Parathyroid adenoma (tissue), 2 donors: Measurements from ENCODE around the gene RSRC2.
"Not testable (repeated sequence)": the region's sequence is repeated elsewhere in the genome, so short reads cannot be mapped to it uniquely, and the experiment has no call there.

Source experiments
- H2AFZ ChIP-seq: fragments of 300-600 bp; sonication (generic); one replicate; pipeline ENCODE4 v1.7.0; 2017; ENCODE audit warnings: antibody characterized with exemption, mild to moderate bottlenecking
- H3K27ac ChIP-seq: fragments of 300-600 bp; sonication (generic); one replicate; pipeline ENCODE4 v1.7.0; 2017
- H3K27me3 ChIP-seq: fragments of 300-600 bp; sonication (generic); one replicate; pipeline ENCODE4 v1.7.0; 2017; ENCODE audit warnings: low read length; ENCODE audit not compliant: control insufficient read depth, insufficient read depth
- H3K36me3 ChIP-seq: fragments of 300-600 bp; sonication (generic); one replicate; pipeline ENCODE4 v1.7.0; 2017; ENCODE audit warnings: low read length; ENCODE audit not compliant: control insufficient read depth, insufficient read depth
- H3K4me1 ChIP-seq: fragments of 300-600 bp; sonication (generic); one replicate; pipeline ENCODE4 v1.7.0; 2017; ENCODE audit warnings: control low read depth
- H3K4me2 ChIP-seq: fragments of 300-600 bp; sonication (generic); one replicate; pipeline ENCODE4 v1.7.0; 2017; ENCODE audit warnings: low read length
- H3K4me3 ChIP-seq: fragments of 300-600 bp; sonication (generic); one replicate; pipeline ENCODE4 v1.7.0; 2017; ENCODE audit warnings: low read depth, low read length
- H3K79me2 ChIP-seq: fragments of 300-600 bp; sonication (generic); one replicate; pipeline ENCODE4 v1.7.0; 2017; ENCODE audit warnings: control low read depth
- H3K9ac ChIP-seq: fragments of 300-600 bp; sonication (generic); one replicate; pipeline ENCODE4 v1.7.0; 2017; ENCODE audit warnings: mild to moderate bottlenecking
- H3K9me3 ChIP-seq: fragments of 300-600 bp; sonication (generic); one replicate; pipeline ENCODE4 v1.7.0; 2017; ENCODE audit warnings: low read length; ENCODE audit not compliant: control insufficient read depth
- TF ChIP-seq, protein P1 (sequence below): fragments of 300-600 bp; sonication (generic); IDR thresholded peaks from one replicate; pipeline ENCODE4 v1.7.0; 2017; ENCODE audit warnings: antibody characterized with exemption, mild to moderate bottlenecking
- donor health status: primary hyperparathyroidism.

RSRC2 gene

DNA sequence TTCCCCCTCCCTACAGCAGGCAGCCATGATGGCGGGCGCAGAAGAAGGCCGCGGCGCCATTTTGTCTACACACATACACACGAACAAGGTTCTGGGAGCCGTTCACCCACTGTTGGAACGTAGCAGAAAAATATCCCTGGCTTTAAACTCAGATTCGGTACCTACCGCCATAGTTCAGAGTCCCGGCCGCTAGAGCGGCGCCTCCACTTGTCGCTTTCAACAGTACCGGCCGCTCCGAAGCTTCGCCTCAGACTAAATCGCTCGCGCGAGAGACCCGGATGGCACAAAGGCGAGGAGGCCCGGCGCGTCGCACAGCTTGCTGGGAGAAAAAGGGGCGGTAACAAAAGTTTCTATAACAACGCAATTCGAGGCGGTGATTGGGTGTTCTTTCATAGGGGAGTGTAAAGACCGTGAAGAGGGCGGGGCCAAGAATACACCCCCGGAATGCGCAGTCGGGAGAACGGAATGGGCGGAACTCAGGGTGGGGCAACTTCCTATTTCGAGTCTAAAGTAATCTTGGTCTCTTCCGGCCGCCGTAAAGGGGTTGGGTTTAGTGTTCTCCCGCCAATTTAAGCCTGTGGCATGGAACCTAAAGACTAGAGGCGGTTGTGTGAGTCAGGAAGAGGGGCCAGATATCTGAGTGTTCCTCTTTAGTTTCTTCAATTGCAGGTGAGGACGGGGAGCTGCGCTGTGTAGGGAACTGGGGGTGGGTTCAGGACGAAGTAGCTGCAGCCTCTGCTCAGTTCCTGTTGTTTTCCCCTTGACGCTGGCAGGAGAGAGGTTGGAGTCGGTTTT lies at the start of gene RSRC2, which contains the start of gene KNTC1:
Gene RSRC2, minus strand, starts transcription at position 254 of the 795 bp plus-strand sequence. Its CDS starts 83 bp downstream, at position 171.
Gene KNTC1, plus strand, starts transcription at position 567 of the 795 bp plus-strand sequence. CDS start 2,815 bp downstream, outside the sequence.
- peaks cover 30% of the 10 kb centered on the region for H3K79me2 ChIP-seq
- H3K9me3 ChIP-seq = no peaks in the 10 kb centered on the region
- H3K36me3 ChIP-seq = no peaks in the 10 kb centered on the region
- peak within 1 kb of the TSS; percentile 73 for H3K9ac ChIP-seq
- H3K4me3 ChIP-seq = peak within 1 kb of the TSS; percentile 99
- peak within 1 kb of the TSS; percentile 88 for H3K4me2 ChIP-seq
- H3K4me1 ChIP-seq = peaks cover 5% of the 10 kb centered on the region
- no peaks in the 10 kb centered on the region for H3K27me3 ChIP-seq
- peak within 1 kb of the TSS; percentile 84 for H2AFZ ChIP-seq
- H3K27ac ChIP-seq = peak within 1 kb of the TSS; percentile 98
- TF ChIP-seq, protein P1, sequence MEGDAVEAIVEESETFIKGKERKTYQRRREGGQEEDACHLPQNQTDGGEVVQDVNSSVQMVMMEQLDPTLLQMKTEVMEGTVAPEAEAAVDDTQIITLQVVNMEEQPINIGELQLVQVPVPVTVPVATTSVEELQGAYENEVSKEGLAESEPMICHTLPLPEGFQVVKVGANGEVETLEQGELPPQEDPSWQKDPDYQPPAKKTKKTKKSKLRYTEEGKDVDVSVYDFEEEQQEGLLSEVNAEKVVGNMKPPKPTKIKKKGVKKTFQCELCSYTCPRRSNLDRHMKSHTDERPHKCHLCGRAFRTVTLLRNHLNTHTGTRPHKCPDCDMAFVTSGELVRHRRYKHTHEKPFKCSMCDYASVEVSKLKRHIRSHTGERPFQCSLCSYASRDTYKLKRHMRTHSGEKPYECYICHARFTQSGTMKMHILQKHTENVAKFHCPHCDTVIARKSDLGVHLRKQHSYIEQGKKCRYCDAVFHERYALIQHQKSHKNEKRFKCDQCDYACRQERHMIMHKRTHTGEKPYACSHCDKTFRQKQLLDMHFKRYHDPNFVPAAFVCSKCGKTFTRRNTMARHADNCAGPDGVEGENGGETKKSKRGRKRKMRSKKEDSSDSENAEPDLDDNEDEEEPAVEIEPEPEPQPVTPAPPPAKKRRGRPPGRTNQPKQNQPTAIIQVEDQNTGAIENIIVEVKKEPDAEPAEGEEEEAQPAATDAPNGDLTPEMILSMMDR = peak; percentile 11

DNA sequence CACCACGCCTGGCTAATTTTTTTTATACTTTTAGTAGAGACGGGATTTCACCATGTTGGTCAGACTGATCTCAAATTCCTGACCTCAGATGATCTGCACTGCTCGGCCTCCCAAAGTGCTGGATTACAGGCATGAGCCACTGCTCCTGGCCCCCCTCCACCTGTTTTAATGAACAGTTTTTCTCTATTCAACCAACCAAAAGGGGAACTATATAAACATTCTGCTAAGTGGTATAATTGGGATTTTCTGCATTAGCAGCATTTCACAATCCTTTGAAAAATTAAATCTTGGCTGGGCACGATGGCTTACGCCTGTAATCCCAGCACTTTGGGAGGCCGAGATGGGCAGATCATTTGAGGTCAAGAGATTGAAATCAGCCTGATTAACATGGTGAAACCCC lies 45.1 kb upstream of the RSRC2 start:
- no peaks in the 10 kb centered on the region for H3K79me2 ChIP-seq
- H3K27ac ChIP-seq = no peak overlapping the region
- no peaks in the 10 kb centered on the region for H3K27me3 ChIP-seq
- H3K4me2 ChIP-seq = no peak overlapping the region
- H3K4me3 ChIP-seq = no peak overlapping the region
- no peak overlapping the region for H3K9ac ChIP-seq
- TF ChIP-seq, protein P1 = no peak
- no peaks in the 10 kb centered on the region for H3K9me3 ChIP-seq
- no peaks in the 10 kb centered on the region for H3K4me1 ChIP-seq
- peak overlapping the region; percentile 29 for H2AFZ ChIP-seq
- H3K36me3 ChIP-seq = no peaks in the 10 kb centered on the region

- not testable (repeated sequence) for H3K4me1 ChIP-seq, H2AFZ ChIP-seq, H3K4me3 ChIP-seq, H3K27ac ChIP-seq, H3K36me3 ChIP-seq, H3K4me2 ChIP-seq, H3K27me3 ChIP-seq, H3K9ac ChIP-seq, H3K79me2 ChIP-seq, H3K9me3 ChIP-seq
These were observed 43.3 kb upstream of the RSRC2 start for GRCh38 chr12:122570006-122570405.

DNA sequence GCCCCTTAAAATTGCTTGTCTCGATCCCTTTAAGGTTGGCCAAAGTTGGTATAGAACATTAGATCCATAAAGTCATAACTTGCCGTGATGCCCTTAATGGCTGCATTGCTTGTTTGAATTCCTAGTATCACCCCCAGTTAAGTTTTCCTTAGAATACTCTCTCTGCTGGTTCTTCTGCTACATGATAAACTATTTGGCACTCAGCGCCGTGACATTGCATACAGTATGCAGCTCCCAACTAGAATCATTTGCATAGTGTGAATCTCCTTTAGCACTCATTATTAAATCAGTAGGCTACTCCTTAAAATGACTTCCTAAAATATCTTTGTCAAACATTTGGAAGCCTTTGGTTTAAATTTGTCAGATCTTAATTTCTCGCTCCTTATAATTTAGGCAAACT lies 42.6 kb upstream of the RSRC2 start:
- no peaks in the 10 kb centered on the region for H3K36me3 ChIP-seq

GRCh38 chr12:122566816-122567215 lies 40.1 kb upstream of the RSRC2 start:
- not testable (repeated sequence) for H3K36me3 ChIP-seq, H3K9ac ChIP-seq, H3K4me2 ChIP-seq, H3K27me3 ChIP-seq, H3K4me3 ChIP-seq, H3K79me2 ChIP-seq, H3K9me3 ChIP-seq, H3K27ac ChIP-seq, H3K4me1 ChIP-seq, H2AFZ ChIP-seq

More for the DNA sequence above, 42.6 kb upstream of the RSRC2 start:
- no peaks in the 10 kb centered on the region for H3K4me1 ChIP-seq
- H3K27ac ChIP-seq = no peak overlapping the region
- H2AFZ ChIP-seq = no peak overlapping the region
- TF ChIP-seq, protein P1 = no peak
- H3K4me3 ChIP-seq = no peak overlapping the region
- no peaks in the 10 kb centered on the region for H3K9me3 ChIP-seq
- no peak overlapping the region for H3K4me2 ChIP-seq
- H3K79me2 ChIP-seq = no peaks in the 10 kb centered on the region
- no peak overlapping the region for H3K9ac ChIP-seq
- no peaks in the 10 kb centered on the region for H3K27me3 ChIP-seq
